AG09319 (cell line): Measurements from ENCODE around the gene RIC1.
"Not testable (repeated sequence)": the region's sequence is repeated elsewhere in the genome, so short reads cannot be mapped to it uniquely, and the experiment has no call there.

Experiments used
- DNase-seq: peaks from one replicate; pipeline ENCODE4 v3.0.0-alpha.2; 2010; ENCODE audit warnings: low read depth; ENCODE audit errors: extremely low read depth
- CTCF ChIP-seq: IDR thresholded peaks from 2 replicates; pipeline ENCODE4 v1.5.1; 2011; ENCODE audit warnings: low read depth, mild to moderate bottlenecking, inconsistent platforms, low read length, moderate library complexity

Gene RIC1

GRCh38 chr9:5767968-5768932 lies 139.3 kb downstream of the RIC1 start:
- TF ChIP-seq CTCF = no peak
- DNase-seq = no peak

GRCh38 chr9:5773324-5773999 lies 144.6 kb downstream of the RIC1 start:
- no peak for TF ChIP-seq CTCF
- DNase-seq = no peak

GRCh38 chr9:5778805-5779204 lies 149.9 kb downstream of the RIC1 start:
- TF ChIP-seq CTCF = no peak
- DNase-seq = no peak

- not testable (repeated sequence) for DNase-seq
These were observed 150.9 kb downstream of the RIC1 start for GRCh38 chr9:5779705-5780218.

- not testable (repeated sequence) for DNase-seq
These were observed 154.5 kb downstream of the RIC1 start for GRCh38 chr9:5783420-5783819.

GRCh38 chr9:5783982-5784381 lies 155.1 kb downstream of the RIC1 start:
- no peak for DNase-seq
- TF ChIP-seq CTCF = no peak

- no peak for TF ChIP-seq CTCF
- no peak for DNase-seq
These were observed 155.8 kb downstream of the RIC1 start for GRCh38 chr9:5784526-5785315.
